ENCODE results near the gene FADS3. TPM values are rescaled to one million over a fixed set of nuclear protein-coding genes. Genes with fewer than 3 reads are reported as not detected.

FADS3 gene
- total and polyA plus RNA-seq, 2 donors (not counting 3 experiments of a cell fraction or from before 2014, with no cell fraction given): 216 to 346 TPM

DNA sequence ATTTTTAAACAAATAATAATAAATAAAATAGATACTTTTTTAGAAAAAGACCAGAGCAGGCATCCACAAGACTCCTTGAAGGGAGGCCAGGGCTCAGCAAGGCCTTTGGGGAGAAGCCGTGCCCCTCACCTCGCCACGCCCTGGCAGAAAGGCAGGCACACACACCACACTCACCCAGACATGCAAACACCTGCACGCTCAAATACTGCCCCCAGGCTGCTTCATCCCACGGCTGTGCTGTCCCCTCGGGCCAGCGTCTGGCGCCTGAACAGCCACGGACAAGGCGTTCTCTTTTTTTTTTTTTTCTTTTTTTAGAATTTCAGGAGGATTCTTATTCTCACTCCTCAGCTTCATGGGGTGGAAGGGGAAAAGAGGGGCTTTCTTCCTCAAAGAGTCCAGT is 1.5 kb downstream of the FADS3 start:
- FAIRE-seq (no peak), DNase-seq (ENCODE audit: low read depth, low spot score) (no peak)
- BruUV-seq (replicated peaks): no TSS peak
- TF ChIP-seq, protein P1, sequence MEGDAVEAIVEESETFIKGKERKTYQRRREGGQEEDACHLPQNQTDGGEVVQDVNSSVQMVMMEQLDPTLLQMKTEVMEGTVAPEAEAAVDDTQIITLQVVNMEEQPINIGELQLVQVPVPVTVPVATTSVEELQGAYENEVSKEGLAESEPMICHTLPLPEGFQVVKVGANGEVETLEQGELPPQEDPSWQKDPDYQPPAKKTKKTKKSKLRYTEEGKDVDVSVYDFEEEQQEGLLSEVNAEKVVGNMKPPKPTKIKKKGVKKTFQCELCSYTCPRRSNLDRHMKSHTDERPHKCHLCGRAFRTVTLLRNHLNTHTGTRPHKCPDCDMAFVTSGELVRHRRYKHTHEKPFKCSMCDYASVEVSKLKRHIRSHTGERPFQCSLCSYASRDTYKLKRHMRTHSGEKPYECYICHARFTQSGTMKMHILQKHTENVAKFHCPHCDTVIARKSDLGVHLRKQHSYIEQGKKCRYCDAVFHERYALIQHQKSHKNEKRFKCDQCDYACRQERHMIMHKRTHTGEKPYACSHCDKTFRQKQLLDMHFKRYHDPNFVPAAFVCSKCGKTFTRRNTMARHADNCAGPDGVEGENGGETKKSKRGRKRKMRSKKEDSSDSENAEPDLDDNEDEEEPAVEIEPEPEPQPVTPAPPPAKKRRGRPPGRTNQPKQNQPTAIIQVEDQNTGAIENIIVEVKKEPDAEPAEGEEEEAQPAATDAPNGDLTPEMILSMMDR (IDR thresholded peaks at IDR 0.05; ENCODE audit: extremely low read depth in 1 of 2, insufficient read depth in 1 of 2, low read depth in 1 of 2, low read length in 2 of 2): no peak
- no peak for TF ChIP-seq MYC (IDR thresholded peaks at IDR 0.05; ENCODE audit: low read depth, low read length)
- TF ChIP-seq JUN (IDR thresholded peaks at IDR 0.05; ENCODE audit: borderline replicate concordance, insufficient read depth, insufficient read length, low read depth): no peak
- TF ChIP-seq EZH2 (IDR thresholded peaks at IDR 0.05; ENCODE audit: borderline replicate concordance, low read depth, low read length, severe bottlenecking): no peak
- no peak for TF ChIP-seq GATA2 (IDR thresholded peaks at IDR 0.05; ENCODE audit: insufficient read depth, insufficient read length, low read depth, low read length)
- TF ChIP-seq FOS (IDR thresholded peaks at IDR 0.05; ENCODE audit: borderline replicate concordance, insufficient read depth, low read length): no peak
- TF ChIP-seq, protein P2, sequence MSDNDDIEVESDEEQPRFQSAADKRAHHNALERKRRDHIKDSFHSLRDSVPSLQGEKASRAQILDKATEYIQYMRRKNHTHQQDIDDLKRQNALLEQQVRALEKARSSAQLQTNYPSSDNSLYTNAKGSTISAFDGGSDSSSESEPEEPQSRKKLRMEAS (IDR thresholded peaks at IDR 0.05; ENCODE audit: insufficient read depth, insufficient read length): no peak
- TF ChIP-seq POLR2AphosphoS5 (IDR thresholded peaks at IDR 0.05; ENCODE audit: insufficient read depth, low read depth, low read length): no peak
- no peak for TF ChIP-seq POLR2A (IDR thresholded peaks at IDR 0.05; ENCODE audit: low read depth, low read length)
- peak overlapping the region; percentile 87 for H3K4me2 ChIP-seq (ENCODE audit: insufficient read depth, low read length)
- H3K27me3 ChIP-seq (ENCODE audit: control insufficient read depth in 2 of 2, insufficient read depth in 2 of 2, low read length in 2 of 2): no peaks in the 10 kb centered on the region
- peaks cover 52% of the 10 kb centered on the region for H3K79me2 ChIP-seq (ENCODE audit: control insufficient read depth, insufficient read depth, low read length)
- intact Hi-C loops (cut with micrococcal nuclease) (loop anchor here (1.0 to 2.0 kb wide), 5 partner anchors 9 to 97 kb away; partner anchors contain the start of genes FEN1, FTH1 and TMEM258), dilution Hi-C loops (cut with MboI; ENCODE audit: extremely low pct_ligation_motif_present, low sequenced_read_pairs) (no loop called here)
- H3K4me3 ChIP-seq (replicated peaks in 1 of 3; ENCODE audit: insufficient read depth in 1 of 3, low read depth in 1 of 3, low read length in 3 of 3): peak overlapping the region in 2 of 3 experiments; percentile 70
- H3K9me1 ChIP-seq (replicated peaks; ENCODE audit: control insufficient read depth, extremely low read depth, insufficient read depth, low read length): no peaks in the 10 kb centered on the region
- ChIA-PET POLR2A (interaction anchor here (1.6 kb wide), 1 partner anchor 9 kb away, joined by 5 read pairs; no protein-coding TSS in a partner anchor), CTCF (interaction anchor here (1.0 to 4.8 kb wide), 7 partner anchors 9 to 218 kb away, joined by 4 to 19 read pairs (median 5); no protein-coding TSS in a partner anchor)
- no peak overlapping the region for H2AFZ ChIP-seq (ENCODE audit: low read depth, low read length)
- no peaks in the 10 kb centered on the region for H3K36me3 ChIP-seq (ENCODE audit: control insufficient read depth in 2 of 2, extremely low read depth in 1 of 2, insufficient read depth in 2 of 2, low read length in 2 of 2)
- H4K20me1 ChIP-seq (replicated peaks; ENCODE audit: control insufficient read depth, extremely low read depth, insufficient read depth, low read length): no peaks in the 10 kb centered on the region
- no peaks in the 10 kb centered on the region for H3K9me3 ChIP-seq (replicated peaks; ENCODE audit: control insufficient read depth, insufficient read depth, low read length)
- H3K4me1 ChIP-seq (ENCODE audit: control insufficient read depth, extremely low read depth, insufficient read depth, low read length): peaks cover 32% of the 10 kb centered on the region
- H3K27ac ChIP-seq (ENCODE audit: insufficient read depth, low read depth, low read length): peak overlapping the region; percentile 58
- H3K9ac ChIP-seq (replicated peaks; ENCODE audit: extremely low read depth, insufficient read depth, low read length): peak overlapping the region; percentile 75
